ENCODE measurements around the gene MAP3K5.

DNA sequence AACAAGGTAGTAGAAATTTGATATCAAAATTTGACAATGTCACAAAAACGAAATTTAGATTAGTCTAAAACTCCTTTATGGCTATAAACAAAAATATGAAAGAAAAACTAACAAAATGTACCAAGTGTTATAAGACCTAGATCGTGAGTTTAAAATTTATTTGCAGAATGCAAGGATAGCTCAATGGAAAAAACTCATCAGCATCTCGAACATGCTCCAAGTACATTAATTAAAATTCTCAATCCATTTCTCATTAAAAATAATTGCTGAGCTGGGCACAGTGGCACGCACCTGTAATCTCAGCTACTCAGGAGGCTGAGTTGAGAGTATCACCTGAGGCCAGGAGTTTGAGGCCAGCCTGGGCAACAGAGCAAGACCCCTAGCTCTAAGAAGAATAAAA is 70.8 kb downstream of the MAP3K5 start:
- no peak for TF ChIP-seq POLR2A (IDR thresholded peaks at IDR 0.05)
- TF ChIP-seq, protein P1, sequence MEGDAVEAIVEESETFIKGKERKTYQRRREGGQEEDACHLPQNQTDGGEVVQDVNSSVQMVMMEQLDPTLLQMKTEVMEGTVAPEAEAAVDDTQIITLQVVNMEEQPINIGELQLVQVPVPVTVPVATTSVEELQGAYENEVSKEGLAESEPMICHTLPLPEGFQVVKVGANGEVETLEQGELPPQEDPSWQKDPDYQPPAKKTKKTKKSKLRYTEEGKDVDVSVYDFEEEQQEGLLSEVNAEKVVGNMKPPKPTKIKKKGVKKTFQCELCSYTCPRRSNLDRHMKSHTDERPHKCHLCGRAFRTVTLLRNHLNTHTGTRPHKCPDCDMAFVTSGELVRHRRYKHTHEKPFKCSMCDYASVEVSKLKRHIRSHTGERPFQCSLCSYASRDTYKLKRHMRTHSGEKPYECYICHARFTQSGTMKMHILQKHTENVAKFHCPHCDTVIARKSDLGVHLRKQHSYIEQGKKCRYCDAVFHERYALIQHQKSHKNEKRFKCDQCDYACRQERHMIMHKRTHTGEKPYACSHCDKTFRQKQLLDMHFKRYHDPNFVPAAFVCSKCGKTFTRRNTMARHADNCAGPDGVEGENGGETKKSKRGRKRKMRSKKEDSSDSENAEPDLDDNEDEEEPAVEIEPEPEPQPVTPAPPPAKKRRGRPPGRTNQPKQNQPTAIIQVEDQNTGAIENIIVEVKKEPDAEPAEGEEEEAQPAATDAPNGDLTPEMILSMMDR (IDR thresholded peaks at IDR 0.05) = no peak
